Activated T-helper 2 cell treated with anti-CD3 and anti-CD28 coated beads, Interferon-gamma antibody, Interleukin-2, Interleukin-4, amounts not matched to agents 10 μg/mL and 5 μg/mL and 100 μg/mL, durations not matched to agents 14 hours and 24 hours and 36 hours (primary cell): ENCODE data around the gene SERINC3. TPM values are rescaled to one million over a fixed set of nuclear protein-coding genes. Genes with fewer than 3 reads are reported as not detected.
A peak's percentile ranks its signal among the peaks of the same experiment; 100 is the strongest.

Experiments used
- DNase-seq: peaks from one replicate; pipeline ENCODE4 v3.0.0; 2021; ENCODE audit warnings: low spot score
- H3K27ac Mint-ChIP-seq: one replicate; pipeline ENCODE4 v1.8.0; 2021; ENCODE audit warnings: mixed read lengths
- H3K27me3 Mint-ChIP-seq: one replicate; pipeline ENCODE4 v1.8.0; 2021; ENCODE audit warnings: low read depth, mixed read lengths
- H3K36me3 Mint-ChIP-seq: one replicate; pipeline ENCODE4 v1.8.0; 2021; ENCODE audit warnings: low read depth, mixed read lengths
- H3K4me1 Mint-ChIP-seq: one replicate; pipeline ENCODE4 v1.8.0; 2021; ENCODE audit warnings: low read depth, mixed read lengths
- H3K4me3 Mint-ChIP-seq: one replicate; pipeline ENCODE4 v1.8.0; 2021; ENCODE audit warnings: low read depth, mild to moderate bottlenecking, moderate library complexity, mixed read lengths
- H3K9me3 Mint-ChIP-seq: one replicate; pipeline ENCODE4 v1.8.0; 2021; ENCODE audit warnings: mixed read lengths
- intact Hi-C: fragments of 100-400 bp; cut with micrococcal nuclease; formaldehyde crosslinking; loops from one replicate; pipeline ENCODE4 v1.15.1; 2023
- total RNA-seq: library from RNA; stranded (reverse); gene quantifications from 2 replicates; pipeline ENCODE4 v1.2.3, GENCODE V29; 2022

SERINC3 gene
- total RNA-seq, 1 donor from 2014 or later: 51.2 TPM

DNA sequence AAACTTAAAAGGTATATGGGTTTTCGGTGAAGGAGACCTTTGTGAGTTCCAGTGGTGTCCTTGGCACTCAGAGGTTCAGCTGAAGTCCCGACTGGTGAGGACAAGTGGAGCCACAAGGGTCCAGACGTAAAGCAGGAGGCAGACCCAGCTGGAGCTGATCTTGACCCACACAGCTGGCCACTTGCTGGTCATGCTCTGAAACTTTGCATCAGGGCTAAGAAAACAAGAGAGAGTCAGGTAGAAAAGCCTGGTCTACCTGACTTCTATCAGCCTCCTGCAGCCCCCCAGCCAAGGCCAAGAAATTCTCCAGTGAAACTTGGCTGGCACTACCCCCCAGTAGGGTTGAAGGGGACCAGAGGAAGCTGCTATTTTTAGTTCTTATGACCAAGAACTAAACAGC is 21.6 kb downstream of the SERINC3 start:
- intact Hi-C loops: no loop called here
- DNase-seq: no peak
- no peaks in the 10 kb centered on the region for H3K27me3 Mint-ChIP-seq
- no peak overlapping the region for H3K4me3 Mint-ChIP-seq
- no peak overlapping the region for H3K27ac Mint-ChIP-seq
- H3K4me1 Mint-ChIP-seq: peaks cover 20% of the 10 kb centered on the region
- H3K36me3 Mint-ChIP-seq: peaks cover 78% of the 10 kb centered on the region
- H3K9me3 Mint-ChIP-seq: no peaks in the 10 kb centered on the region

DNA sequence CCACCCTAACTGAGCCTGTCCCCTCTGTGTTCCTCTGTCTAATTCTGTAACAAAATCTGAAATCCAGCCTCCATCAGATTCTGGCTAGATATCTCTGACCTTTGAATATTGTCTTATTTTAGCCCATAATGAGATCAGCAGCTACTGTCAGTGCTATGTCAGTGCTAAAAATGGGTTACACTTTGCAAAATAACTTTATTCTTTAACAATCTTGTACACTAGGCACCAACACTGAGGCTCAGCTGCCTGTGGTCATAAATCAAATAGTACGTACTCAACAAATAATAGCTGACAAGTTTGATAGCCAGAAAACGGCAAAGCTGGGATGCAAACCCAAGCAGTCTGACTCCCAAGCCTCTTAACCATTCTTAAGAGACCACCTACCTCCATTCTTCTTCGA is 24.1 kb downstream of the SERINC3 start:
- H3K9me3 Mint-ChIP-seq: no peaks in the 10 kb centered on the region
- intact Hi-C loops: no loop called here
- H3K27me3 Mint-ChIP-seq: no peaks in the 10 kb centered on the region
- H3K27ac Mint-ChIP-seq: no peak overlapping the region
- H3K4me1 Mint-ChIP-seq: peaks cover 21% of the 10 kb centered on the region
- no peak overlapping the region for H3K4me3 Mint-ChIP-seq
- peaks cover 76% of the 10 kb centered on the region for H3K36me3 Mint-ChIP-seq
- DNase-seq: no peak

DNA sequence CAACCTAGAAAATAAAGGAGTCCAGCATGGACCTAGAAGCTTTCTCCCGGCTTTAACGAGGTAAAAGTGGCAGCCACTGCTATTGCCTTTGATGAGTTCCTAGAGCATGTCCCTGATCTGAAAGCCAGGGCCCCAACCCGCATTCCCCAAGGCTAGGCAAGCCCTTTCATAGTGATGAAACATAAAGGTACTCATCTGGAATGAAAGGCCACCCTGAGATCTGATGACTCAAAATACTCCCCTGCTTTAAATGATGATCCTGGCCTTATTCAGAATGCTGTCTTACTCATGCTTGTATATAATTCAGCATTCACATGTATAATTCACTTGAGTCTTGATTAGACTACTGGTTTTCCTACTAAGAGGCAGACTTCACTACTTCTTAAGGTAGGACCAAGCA is 24.9 kb downstream of the SERINC3 start:
- Mint-ChIP-seq H3K4me3 (no peak overlapping the region), H3K36me3 (peaks cover 80% of the 10 kb centered on the region), H3K4me1 (peaks cover 21% of the 10 kb centered on the region), H3K9me3 (no peaks in the 10 kb centered on the region), H3K27me3 (no peaks in the 10 kb centered on the region), H3K27ac (peak overlapping the region; percentile 67)
- intact Hi-C loops: no loop called here
- no peak for DNase-seq

DNA sequence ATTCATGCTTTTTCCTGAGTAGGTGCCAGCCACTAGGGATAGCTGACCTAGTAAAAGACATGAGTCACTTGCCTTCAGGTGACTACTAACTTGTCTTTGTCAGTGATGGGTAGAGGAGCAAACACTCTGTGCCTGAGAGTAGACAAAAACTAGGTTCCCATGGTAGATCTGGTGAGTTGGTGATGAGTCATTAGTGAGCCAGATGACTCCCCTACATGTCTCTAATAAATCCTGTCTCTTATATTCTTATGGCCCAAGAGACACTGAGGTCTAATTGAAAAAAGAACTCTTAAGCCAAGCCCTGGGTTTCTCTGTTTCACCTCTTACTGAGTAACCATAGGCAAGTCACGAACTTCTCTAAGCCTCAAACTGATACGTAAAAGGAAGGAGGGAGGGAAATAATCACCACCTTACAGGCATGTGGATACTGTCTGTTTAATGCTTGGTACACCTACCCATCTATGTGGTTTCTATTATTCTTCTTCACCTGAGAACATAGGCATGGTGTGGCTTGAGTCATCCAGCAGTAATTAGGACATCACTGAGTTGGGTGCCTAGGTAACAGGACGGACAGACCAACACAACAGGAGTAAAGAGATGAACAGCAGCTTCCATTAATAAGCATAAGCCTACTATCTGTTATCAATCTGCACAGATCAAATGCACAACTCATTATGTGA is 25.9 kb downstream of the SERINC3 start:
- no peaks in the 10 kb centered on the region for H3K9me3 Mint-ChIP-seq
- peak overlapping the region; percentile 50 for H3K27ac Mint-ChIP-seq
- DNase-seq: no peak
- no peak overlapping the region for H3K4me3 Mint-ChIP-seq
- peaks cover 27% of the 10 kb centered on the region for H3K4me1 Mint-ChIP-seq
- no peaks in the 10 kb centered on the region for H3K27me3 Mint-ChIP-seq
- H3K36me3 Mint-ChIP-seq: peaks cover 79% of the 10 kb centered on the region
- intact Hi-C loops: loop anchor here (2.0 kb wide), 1 partner anchor 19 kb away; no protein-coding TSS in a partner anchor

DNA sequence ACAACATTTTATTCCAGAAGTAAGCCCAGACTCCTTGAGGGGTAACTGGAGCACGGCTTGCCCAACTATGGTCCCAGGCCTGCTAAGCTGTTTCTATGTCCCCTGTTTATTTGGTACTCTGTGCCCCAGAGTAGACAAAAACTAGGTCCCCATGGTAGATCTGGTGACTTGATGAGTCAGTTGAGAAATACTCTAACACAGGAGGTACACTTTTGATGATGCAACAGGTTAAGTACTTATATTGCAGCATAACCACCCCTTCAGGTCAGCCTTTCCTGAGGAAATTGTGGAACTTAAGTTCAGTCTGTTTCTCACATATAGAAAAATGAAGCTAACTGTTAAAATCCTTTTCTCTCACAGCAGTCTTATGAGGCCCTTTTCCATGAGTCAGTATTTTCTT is 26.6 kb downstream of the SERINC3 start:
- Mint-ChIP-seq H3K4me1 (peaks cover 27% of the 10 kb centered on the region), H3K27me3 (no peaks in the 10 kb centered on the region), H3K36me3 (peaks cover 74% of the 10 kb centered on the region), H3K4me3 (no peak overlapping the region), H3K27ac (peak overlapping the region; percentile 50), H3K9me3 (no peaks in the 10 kb centered on the region)
- intact Hi-C loops: loop anchor here (2.0 kb wide), 1 partner anchor 18 kb away; no protein-coding TSS in a partner anchor
- DNase-seq: no peak

DNA sequence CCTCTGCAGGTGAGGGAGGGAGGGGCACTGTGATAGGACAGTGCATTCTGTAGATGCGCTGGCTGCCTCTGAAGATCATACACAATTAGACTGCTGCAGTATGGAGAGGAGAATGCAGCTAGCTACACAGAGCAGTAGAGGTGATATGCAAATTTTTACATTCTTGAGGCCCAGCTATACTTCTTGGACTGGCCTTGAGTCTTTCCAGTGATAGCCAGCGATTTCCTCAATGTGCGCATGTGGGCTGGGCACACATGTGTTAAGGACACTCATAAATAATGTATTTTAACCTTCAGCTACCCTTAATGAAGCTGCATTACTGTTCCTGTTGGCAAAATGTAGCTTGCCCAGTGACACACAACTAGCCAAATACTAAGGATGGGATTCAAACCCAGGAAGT is 27.2 kb downstream of the SERINC3 start:
- peaks cover 77% of the 10 kb centered on the region for H3K36me3 Mint-ChIP-seq
- intact Hi-C loops: loop anchor here (2.0 kb wide), 1 partner anchor 18 kb away; no protein-coding TSS in a partner anchor
- H3K27ac Mint-ChIP-seq: peak overlapping the region; percentile 28
- H3K27me3 Mint-ChIP-seq: no peaks in the 10 kb centered on the region
- no peak for DNase-seq
- peaks cover 29% of the 10 kb centered on the region for H3K4me1 Mint-ChIP-seq
- H3K4me3 Mint-ChIP-seq: no peak overlapping the region
- no peaks in the 10 kb centered on the region for H3K9me3 Mint-ChIP-seq

DNA sequence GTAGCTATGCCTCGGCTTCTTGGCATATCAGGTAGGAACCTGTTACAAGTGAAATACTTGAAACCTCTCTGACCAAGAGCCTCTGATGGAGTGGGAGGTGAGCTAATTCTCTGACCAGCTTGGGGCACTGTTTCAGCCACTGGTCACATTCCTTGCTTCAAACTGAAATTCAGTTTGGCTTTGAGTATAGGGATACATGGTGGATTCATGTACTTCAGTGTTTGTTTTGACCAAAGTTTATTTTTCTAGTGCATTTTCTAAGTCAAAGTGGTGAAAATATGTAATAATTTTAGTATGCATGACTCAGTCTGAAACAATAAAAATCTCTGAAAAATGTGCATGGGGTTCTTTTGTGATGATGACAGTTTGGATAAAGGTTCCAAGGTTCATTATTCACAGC is 27.6 kb downstream of the SERINC3 start:
- Mint-ChIP-seq H3K4me3 (no peak overlapping the region), H3K36me3 (peaks cover 79% of the 10 kb centered on the region), H3K9me3 (no peaks in the 10 kb centered on the region), H3K27me3 (no peaks in the 10 kb centered on the region), H3K4me1 (peaks cover 29% of the 10 kb centered on the region), H3K27ac (peak overlapping the region; percentile 28)
- DNase-seq: no peak
- intact Hi-C loops: loop anchor here (2.0 kb wide), 1 partner anchor 17 kb away; no protein-coding TSS in a partner anchor

DNA sequence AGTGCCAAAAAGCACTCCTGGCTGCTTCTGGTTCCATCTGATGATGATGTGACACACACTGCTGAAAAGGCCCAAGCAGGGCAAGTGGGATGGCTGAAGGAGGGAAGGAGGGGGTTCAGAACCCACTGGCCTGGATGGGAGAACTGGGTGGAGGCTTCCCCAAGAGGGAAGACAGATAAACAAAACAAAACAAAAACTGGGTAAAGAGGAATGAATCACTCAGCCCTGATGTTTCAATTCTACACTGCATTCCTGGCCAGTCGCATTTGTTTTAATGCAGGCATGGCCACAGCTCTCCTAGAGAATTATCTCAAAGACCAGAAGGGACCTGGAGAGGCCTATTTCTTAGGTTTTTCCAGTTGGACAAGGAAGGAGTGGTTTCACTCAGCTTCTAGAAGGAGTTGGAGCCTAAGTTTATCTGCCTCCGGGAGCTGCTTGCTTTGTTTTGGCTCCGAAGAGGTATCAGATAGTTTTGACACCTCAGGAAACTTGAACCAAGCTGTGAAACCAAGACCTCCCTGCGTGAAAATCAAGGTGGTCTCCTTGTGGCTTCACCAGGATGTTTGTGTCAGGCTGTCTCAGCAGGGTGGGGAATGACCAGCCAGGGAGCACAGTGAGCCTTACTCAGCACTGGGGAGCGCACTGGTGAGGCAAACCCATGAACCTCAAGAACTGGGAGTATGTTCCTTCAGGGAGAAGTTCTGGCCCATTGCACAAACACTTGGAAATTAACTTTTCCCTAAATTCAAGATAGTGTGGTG is 30.1 kb downstream of the SERINC3 start:
- intact Hi-C loops: no loop called here
- H3K27me3 Mint-ChIP-seq: no peaks in the 10 kb centered on the region
- no peak for DNase-seq
- H3K4me1 Mint-ChIP-seq: peaks cover 21% of the 10 kb centered on the region
- H3K4me3 Mint-ChIP-seq: no peak overlapping the region
- H3K36me3 Mint-ChIP-seq: peaks cover 67% of the 10 kb centered on the region
- no peaks in the 10 kb centered on the region for H3K9me3 Mint-ChIP-seq
- H3K27ac Mint-ChIP-seq: peak overlapping the region; percentile 46

DNA sequence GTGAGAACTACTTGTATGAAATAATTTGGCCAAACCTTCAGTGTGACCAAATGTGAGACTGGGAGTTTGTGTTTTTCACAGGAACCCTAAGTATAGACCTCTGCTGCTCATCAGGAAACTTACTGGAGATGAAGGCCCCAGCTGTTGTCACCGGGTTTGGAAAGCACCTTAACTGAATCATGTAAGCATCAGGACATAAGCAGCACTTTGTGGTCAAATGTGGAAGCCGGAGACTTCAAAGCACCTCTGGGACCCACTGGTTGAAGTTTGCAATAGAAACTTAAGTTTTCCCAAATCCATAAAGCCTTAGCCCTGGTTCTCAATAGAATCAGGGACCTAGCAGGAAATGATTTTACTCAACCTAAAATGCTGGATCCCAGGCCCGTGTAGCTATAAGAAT is 31.9 kb downstream of the SERINC3 start:
- DNase-seq: no peak
- H3K27me3 Mint-ChIP-seq: no peaks in the 10 kb centered on the region
- peaks cover 64% of the 10 kb centered on the region for H3K36me3 Mint-ChIP-seq
- H3K4me1 Mint-ChIP-seq: peaks cover 8% of the 10 kb centered on the region
- no peak overlapping the region for H3K4me3 Mint-ChIP-seq
- peak overlapping the region; percentile 42 for H3K27ac Mint-ChIP-seq
- intact Hi-C loops: no loop called here
- H3K9me3 Mint-ChIP-seq: no peaks in the 10 kb centered on the region

DNA sequence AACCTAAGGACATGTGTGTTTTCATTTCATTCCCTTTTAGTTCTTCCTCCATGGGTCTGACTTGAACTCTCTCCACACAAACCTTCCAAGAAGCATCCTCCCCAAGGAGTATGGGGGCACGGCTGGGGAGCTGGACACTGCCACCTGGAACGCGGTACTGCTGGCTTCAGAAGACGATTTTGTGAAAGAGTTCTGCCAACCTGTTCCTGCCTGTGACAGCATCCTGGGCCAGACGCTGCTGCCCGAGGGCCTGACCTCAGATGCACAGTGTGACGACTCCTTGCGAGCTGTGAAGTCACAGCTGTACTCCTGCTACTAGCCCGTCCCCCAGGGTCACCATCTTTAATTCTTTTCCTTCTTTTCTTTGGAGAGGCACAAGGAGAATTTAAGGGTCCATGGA is 32.6 kb downstream of the SERINC3 start:
- Mint-ChIP-seq H3K4me1 (peaks cover 8% of the 10 kb centered on the region), H3K27ac (no peak overlapping the region), H3K4me3 (no peak overlapping the region), H3K36me3 (peaks cover 62% of the 10 kb centered on the region), H3K9me3 (no peaks in the 10 kb centered on the region), H3K27me3 (no peaks in the 10 kb centered on the region)
- intact Hi-C loops: no loop called here
- no peak for DNase-seq

DNA sequence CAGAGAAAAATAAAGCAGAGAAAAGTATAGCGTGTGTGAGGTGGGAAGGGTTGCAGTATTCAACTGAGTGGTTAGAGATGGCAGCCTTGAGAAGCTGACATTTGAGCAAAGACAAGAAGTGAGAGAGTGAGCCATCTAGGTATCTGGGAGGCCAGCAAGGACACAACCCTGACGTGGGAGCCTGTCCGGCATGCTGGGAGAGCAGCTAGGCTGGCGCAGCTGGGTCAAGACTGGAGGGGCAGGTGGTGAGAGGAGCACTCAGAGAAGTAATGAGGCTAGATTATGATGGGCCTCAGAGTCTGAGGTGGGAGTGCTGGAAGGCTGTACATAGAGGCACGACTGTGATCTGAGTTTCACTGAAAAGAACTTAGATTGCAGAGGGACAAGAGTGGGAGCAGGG is 33.3 kb downstream of the SERINC3 start:
- DNase-seq: no peak
- intact Hi-C loops: no loop called here
- Mint-ChIP-seq H3K4me1 (peaks cover 8% of the 10 kb centered on the region), H3K36me3 (peaks cover 62% of the 10 kb centered on the region), H3K9me3 (no peaks in the 10 kb centered on the region), H3K27me3 (no peaks in the 10 kb centered on the region), H3K4me3 (no peak overlapping the region), H3K27ac (peak overlapping the region; percentile 19)

DNA sequence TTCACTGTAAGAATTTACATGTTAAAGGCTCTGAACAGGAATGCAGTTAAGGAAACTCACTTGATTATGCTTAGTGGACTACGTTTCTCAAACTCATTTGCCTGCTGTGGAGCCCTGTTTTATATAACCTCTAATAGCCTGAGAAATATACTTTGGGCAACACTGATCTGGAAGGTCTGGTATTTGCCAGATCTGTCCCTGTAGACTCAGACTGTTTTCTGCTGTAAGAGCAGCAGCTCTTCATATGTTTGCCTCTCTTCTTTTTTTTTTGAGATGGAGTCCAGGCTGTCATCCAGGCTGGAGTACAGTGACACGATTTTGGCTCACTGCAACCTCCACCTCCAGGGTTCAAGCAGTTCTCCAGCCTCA is 36.1 kb downstream of the SERINC3 start:
- no peaks in the 10 kb centered on the region for H3K27me3 Mint-ChIP-seq
- no peak for DNase-seq
- peaks cover 60% of the 10 kb centered on the region for H3K36me3 Mint-ChIP-seq
- H3K27ac Mint-ChIP-seq: no peak overlapping the region
- H3K4me3 Mint-ChIP-seq: no peak overlapping the region
- peaks cover 4% of the 10 kb centered on the region for H3K4me1 Mint-ChIP-seq
- intact Hi-C loops: no loop called here
- no peaks in the 10 kb centered on the region for H3K9me3 Mint-ChIP-seq

DNA sequence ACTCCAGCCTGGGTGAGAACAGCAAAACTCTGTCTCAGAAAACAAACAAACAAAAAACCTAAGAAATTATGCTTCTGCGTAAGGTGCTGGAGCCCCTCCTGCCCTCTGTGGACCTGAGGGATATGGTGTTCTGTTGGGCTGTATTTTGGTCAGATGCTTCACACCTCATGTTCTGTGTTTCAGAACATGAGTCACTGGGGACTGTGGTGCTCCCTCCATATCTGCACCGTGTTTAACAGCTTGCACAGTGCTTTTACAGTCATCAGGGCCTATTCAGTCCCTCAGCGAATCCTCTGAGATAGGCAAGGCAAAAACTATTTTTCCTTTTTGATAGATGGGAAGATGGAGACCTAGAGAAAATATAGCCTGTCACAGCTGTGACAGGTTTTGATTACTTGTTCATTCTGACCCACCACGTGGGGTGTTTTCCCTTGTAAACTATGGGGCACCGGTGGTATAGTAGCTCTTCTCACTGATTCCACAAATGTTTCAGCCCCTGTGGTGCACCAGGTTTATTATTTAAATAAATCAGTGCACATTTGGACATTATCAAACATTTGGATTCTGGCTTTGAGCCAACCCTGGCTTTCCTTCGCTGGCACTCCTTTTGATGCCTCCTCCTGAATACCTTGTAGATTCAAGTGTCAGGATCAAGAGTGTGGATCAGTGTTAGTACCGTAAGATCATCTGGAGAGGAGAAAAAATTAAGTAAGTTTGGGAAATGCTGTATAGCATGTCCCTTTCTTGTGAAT is 36.6 kb downstream of the SERINC3 start:
- no peak overlapping the region for H3K4me3 Mint-ChIP-seq
- H3K27ac Mint-ChIP-seq: no peak overlapping the region
- H3K36me3 Mint-ChIP-seq: peaks cover 61% of the 10 kb centered on the region
- H3K27me3 Mint-ChIP-seq: no peaks in the 10 kb centered on the region
- intact Hi-C loops: no loop called here
- no peaks in the 10 kb centered on the region for H3K9me3 Mint-ChIP-seq
- peaks cover 4% of the 10 kb centered on the region for H3K4me1 Mint-ChIP-seq
- no peak for DNase-seq
